ENCODE measurements around the gene ARL17B. TPM values are rescaled to one million over a fixed set of nuclear protein-coding genes. Genes with fewer than 3 reads are reported as not detected.

Gene ARL17B
- total and polyA plus RNA-seq, 8 donors: 2.8 to 11.7 (median 6.2) TPM

Other genes with a start within 250 kb of the ARL17B start
- 10 to 100 TPM; 35.3 to 86.6 (median 48.9) TPM for gene KANSL1, start 168.3 kb downstream of the ARL17B start, total RNA-seq
- 10 to 100 TPM; 24.6 to 30.3 TPM for gene KANSL1, start 168.3 kb downstream of the ARL17B start, polyA plus RNA-seq
- 1 to 10 TPM in 4 of 6 donors, under 1 TPM in 2; 0.58 to 2.9 (median 1.6) TPM for gene LRRC37A, start 66.6 kb downstream of the ARL17B start, total RNA-seq
- 1 to 10 TPM; 1.1 to 1.6 TPM for gene LRRC37A, start 66.6 kb downstream of the ARL17B start, polyA plus RNA-seq
- gene LRRC37A2, start 150.7 kb upstream of the ARL17B start, total RNA-seq: 1 to 10 TPM; 3.3 to 8.9 (median 6.8) TPM
- 1 to 10 TPM; 2.8 to 8.4 TPM for gene LRRC37A2, start 150.7 kb upstream of the ARL17B start, polyA plus RNA-seq
- 10 to 100 TPM in 2 of 6 donors, 1 to 10 TPM in 4; 3.5 to 17.4 (median 6.3) TPM for gene ARL17A, start 217.9 kb upstream of the ARL17B start, total RNA-seq
- gene ARL17A, start 217.9 kb upstream of the ARL17B start, polyA plus RNA-seq: 1 to 10 TPM; 3.9 to 4.9 TPM
- 10 to 100 TPM; 24.7 to 32.4 (median 30.6) TPM for gene NSF, start 228.9 kb upstream of the ARL17B start, total RNA-seq
- 10 to 100 TPM in 1 of 2 donors, 1 to 10 TPM in 1; 6.2 to 15.0 TPM for gene NSF, start 228.9 kb upstream of the ARL17B start, polyA plus RNA-seq

Data from pancreas (tissue), 8 donors.